Liver (tissue), 9 donors: Measurements from ENCODE around the gene VLDLR. TPM values are rescaled to one million over a fixed set of nuclear protein-coding genes. Genes with fewer than 3 reads are reported as not detected.
"Not testable (repeated sequence)": the region's sequence is repeated elsewhere in the genome, so short reads cannot be mapped to it uniquely, and the experiment has no call there.

Experiments used
- DNase-seq: peaks from one replicate; pipeline ENCODE4 v3.0.0-alpha.2; 2017; ENCODE audit warnings: low spot score
- H3K27ac ChIP-seq, 2 donors: one replicate each; pipeline ENCODE4 v1.7.0; 2013; ENCODE audit warnings: inconsistent platforms in 2 of 2, low read length in 2 of 2, control low read depth in 1 of 2, low read depth in 1 of 2, mild to moderate bottlenecking in 1 of 2
- H3K27me3 ChIP-seq, 4 donors: one replicate each; pipeline versions ENCODE4 v1.6.1 to v1.7.0; 2013; ENCODE audit warnings: low read length in 3 of 4, inconsistent platforms in 1 of 4, mild to moderate bottlenecking in 1 of 4, moderate library complexity in 1 of 4; ENCODE audit not compliant: control insufficient read depth in 4 of 4, insufficient read depth in 4 of 4
- H3K36me3 ChIP-seq, 4 donors: one replicate each; pipeline versions ENCODE4 v1.6.1 to v1.7.0; 2013; ENCODE audit warnings: low read length in 3 of 4, mild to moderate bottlenecking in 3 of 4, low read depth in 1 of 4, moderate library complexity in 1 of 4; ENCODE audit not compliant: control insufficient read depth in 4 of 4, insufficient read depth in 3 of 4
- H3K4me1 ChIP-seq, 4 donors: one replicate each; pipeline versions ENCODE4 v1.6.1 to v1.7.0; 2013; ENCODE audit warnings: low read length in 3 of 4, mild to moderate bottlenecking in 3 of 4, moderate library complexity in 1 of 4; ENCODE audit not compliant: control insufficient read depth in 4 of 4, insufficient read depth in 4 of 4
- H3K4me3 ChIP-seq, 3 donors: one replicate each; pipeline versions ENCODE4 v1.6.1 to v1.7.0; 2013; ENCODE audit warnings: low read length in 3 of 3, control low read depth in 1 of 3, low read depth in 1 of 3, mild to moderate bottlenecking in 1 of 3
- H3K9ac ChIP-seq, 2 donors: one replicate each; pipeline ENCODE4 v1.7.0; 2013; ENCODE audit warnings: low read length in 2 of 2, mild to moderate bottlenecking in 2 of 2, moderate library complexity in 2 of 2, control low read depth in 1 of 2, low read depth in 1 of 2
- H3K9me3 ChIP-seq, 4 donors: one replicate each; pipeline versions ENCODE4 v1.6.1 to v1.7.0; 2013; ENCODE audit warnings: low read length in 3 of 4; ENCODE audit not compliant: control insufficient read depth in 4 of 4
- WGBS: extraction: QIAGEN DNeasy Blood & Tissue Kit; methylation state at CpG from one replicate; pipeline ENCODE4 v1.1.7; 2013; 5-methylcytosine and 5-hydroxymethylcytosine counted together
- polyA plus RNA-seq, 2 donors: library from polyadenylated mRNA; stranded (reverse) in 1 of 2; unstranded in 1 of 2; fragments of 200-250 nt in 1 of 2; fragments of >200 nt in 1 of 2; fragmentation: Nextera tagmentation in 1 of 2; extraction: Ambion mirVana in 1 of 2; gene quantifications; one replicate each; pipeline versions ENCODE4 v1.2.1 to v1.2.3, GENCODE V29; 2013 to 2015
- total RNA-seq, 2 donors: library from RNA; depleted of rRNA; stranded (reverse); fragments of >200 nt; gene quantifications; one replicate each; pipeline ENCODE4 v1.2.3, GENCODE V29; 2014
- donor health status: healthy.
- donor health status: healthy.
- donor health status: healthy.
- donor health status: healthy.
- donor health status: healthy.

Gene VLDLR
- total and polyA plus RNA-seq, 4 donors, result 0.44 to 2.8 (median 1.4) TPM

DNA sequence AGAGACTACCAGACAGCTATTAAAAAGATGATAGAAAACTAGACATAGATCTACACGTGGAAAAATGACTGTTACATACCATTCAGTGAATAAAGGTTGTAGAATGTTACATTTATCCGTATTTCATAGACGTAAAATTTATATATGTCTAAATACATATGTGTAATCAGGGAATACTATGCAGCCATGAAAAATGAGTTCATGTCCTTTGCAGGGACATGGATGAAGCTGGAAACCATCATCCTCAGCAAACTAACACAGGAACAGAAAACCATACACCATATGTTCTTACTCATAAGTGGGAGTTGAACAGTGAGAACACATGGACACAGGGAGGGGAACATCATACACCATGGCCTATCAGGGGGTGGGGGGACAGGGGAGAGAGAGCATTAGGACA, 85.7 kb downstream of the VLDLR start:
- H3K27ac ChIP-seq, DNase-seq, H3K4me3 ChIP-seq, H3K9me3 ChIP-seq, H3K4me1 ChIP-seq, H3K36me3 ChIP-seq, H3K9ac ChIP-seq, H3K27me3 ChIP-seq: not testable (repeated sequence)
- 96% methylated on average over 3 of the region's 3 CpGs for WGBS

Other genes starting within 250 kb of the VLDLR start
- not detected for gene KCNV2, start 95.7 kb downstream of the VLDLR start, total RNA-seq
- under 1 TPM in 1 of 2 donors, not detected in 1; 0.10 TPM for gene KCNV2, start 95.7 kb downstream of the VLDLR start, polyA plus RNA-seq
- gene PUM3, start 222.3 kb downstream of the VLDLR start, total RNA-seq, result 10 to 100 TPM; 12.3 to 19.9 TPM
- gene PUM3, start 222.3 kb downstream of the VLDLR start, polyA plus RNA-seq, result 10 to 100 TPM; 10.8 to 16.3 TPM